WERI-Rb-1 (cell line): ENCODE results near the gene WSCD2.

Source experiments
- DNase-seq: peaks from one replicate; pipeline ENCODE4 v3.0.0-alpha.2; 2020
- H3K27ac ChIP-seq: fragments of 250-450 bp; sonication (Bioruptor Pico); 2 replicates; pipeline ENCODE4 v1.5.1; 2020; ENCODE audit warnings: mild to moderate bottlenecking, moderate library complexity
- H3K27me3 ChIP-seq: fragments of 250-450 bp; sonication (Bioruptor Pico); 2 replicates; pipeline ENCODE4 v1.5.1; 2021; ENCODE audit warnings: mild to moderate bottlenecking, low read depth, moderate library complexity; ENCODE audit not compliant: insufficient read depth, severe bottlenecking
- H3K36me3 ChIP-seq: fragments of 250-450 bp; sonication (Bioruptor Pico); 2 replicates; pipeline ENCODE4 v1.5.1; 2020; ENCODE audit warnings: mild to moderate bottlenecking, moderate library complexity
- H3K4me3 ChIP-seq: 2 replicates; pipeline ENCODE4 v1.5.1; 2011; ENCODE audit warnings: low read depth, mild to moderate bottlenecking, control low read depth, low read length
- H3K9me3 ChIP-seq: fragments of 250-450 bp; sonication (Bioruptor Pico); 2 replicates; pipeline ENCODE4 v1.5.1; 2021; ENCODE audit warnings: mild to moderate bottlenecking, moderate library complexity; ENCODE audit not compliant: severe bottlenecking
- CTCF ChIP-seq: IDR thresholded peaks from 2 replicates; pipeline ENCODE4 v1.5.1; 2011; ENCODE audit warnings: low read depth, mild to moderate bottlenecking, control low read depth, inconsistent platforms, low read length

The WSCD2 gene

GRCh38 chr12:108109504-108109903, 19.6 kb upstream of the WSCD2 start:
- H3K27me3 ChIP-seq = no peaks in the 10 kb centered on the region
- no peak for DNase-seq
- H3K36me3 ChIP-seq = no peaks in the 10 kb centered on the region
- no peak for TF ChIP-seq CTCF
- H3K4me3 ChIP-seq = no peak overlapping the region
- no peak overlapping the region for H3K27ac ChIP-seq
- H3K9me3 ChIP-seq = peaks cover 3% of the 10 kb centered on the region

GRCh38 chr12:108109954-108110353, 19.1 kb upstream of the WSCD2 start:
- Histone ChIP-seq H3K27ac (no peak overlapping the region), H3K9me3 (peaks cover 3% of the 10 kb centered on the region), H3K36me3 (no peaks in the 10 kb centered on the region), H3K27me3 (no peaks in the 10 kb centered on the region), H3K4me3 (no peak overlapping the region)
- DNase-seq = no peak
- no peak for TF ChIP-seq CTCF

- Histone ChIP-seq H3K27ac (no peak overlapping the region), H3K27me3 (no peaks in the 10 kb centered on the region), H3K4me3 (no peak overlapping the region), H3K36me3 (no peaks in the 10 kb centered on the region), H3K9me3 (no peaks in the 10 kb centered on the region)
- TF ChIP-seq CTCF = no peak
- no peak for DNase-seq
These were observed 18.2 kb upstream of the WSCD2 start for GRCh38 chr12:108110844-108111243.

GRCh38 chr12:108112832-108113556, 16.1 kb upstream of the WSCD2 start:
- H3K4me3 ChIP-seq = no peak overlapping the region
- H3K9me3 ChIP-seq = no peaks in the 10 kb centered on the region
- no peak overlapping the region for H3K27ac ChIP-seq
- TF ChIP-seq CTCF = no peak
- DNase-seq = no peak
- no peaks in the 10 kb centered on the region for H3K27me3 ChIP-seq
- H3K36me3 ChIP-seq = no peaks in the 10 kb centered on the region

- Histone ChIP-seq H3K9me3 (no peaks in the 10 kb centered on the region), H3K27me3 (no peaks in the 10 kb centered on the region), H3K27ac (no peak overlapping the region), H3K4me3 (no peak overlapping the region), H3K36me3 (no peaks in the 10 kb centered on the region)
- no peak for DNase-seq
- no peak for TF ChIP-seq CTCF
These were observed 13.7 kb upstream of the WSCD2 start for GRCh38 chr12:108115123-108116121.
